ENCODE data around the gene MYL5. TPM values are rescaled to one million over a fixed set of nuclear protein-coding genes. Genes with fewer than 3 reads are reported as not detected.
A peak's percentile ranks its signal among the peaks of the same experiment; 100 is the strongest.
"Not testable (repeated sequence)": the region's sequence is repeated elsewhere in the genome, so short reads cannot be mapped to it uniquely, and the experiment has no call there.

The MYL5 gene
- total RNA-seq, 1 experiment from 2014 or later, result 17.1 TPM

- H3K4me3 Mint-ChIP-seq (ENCODE audit: unreplicated experiment), result peak overlapping the region; percentile 81
- Histone ChIP-seq H3K9me3 (no peaks in the 10 kb centered on the region), H3K36me3 (ENCODE audit: control insufficient read depth, insufficient read depth, low read length) (peaks cover 1% of the 10 kb centered on the region; the same call in 1 of the 2 replicates), H3K4me1 (no peaks in the 10 kb centered on the region), H3K27me3 (replicated peaks; ENCODE audit: control insufficient read depth, insufficient read depth, low read length) (no peaks in the 10 kb centered on the region), H3K4me3 (ENCODE audit: low read depth, low read length) (no peak overlapping the region)
- no peaks in the 10 kb centered on the region for H3K27me3 Mint-ChIP-seq (ENCODE audit: insufficient read depth, unreplicated experiment)
- ChIA-PET CTCF (no interaction called here), POLR2A (no interaction called here)
- H3K4me1 Mint-ChIP-seq (ENCODE audit: low read depth, unreplicated experiment), result no peaks in the 10 kb centered on the region
- BruUV-seq (replicated peaks), result no TSS peak
- intact Hi-C loops (cut with micrococcal nuclease; ENCODE audit: unreplicated experiment), result no loop called here
- TF ChIP-seq CTCF (IDR thresholded peaks at IDR 0.05; ENCODE audit: insufficient read depth in 1 of 2, low read depth in 1 of 2, low read length in 1 of 2, severe bottlenecking in 1 of 2, unreplicated experiment in 1 of 2), result no peak
- no peak for DNase-seq
- H3K9me3 Mint-ChIP-seq (ENCODE audit: unreplicated experiment), result no peaks in the 10 kb centered on the region
- H3K27ac Mint-ChIP-seq (ENCODE audit: unreplicated experiment), result no peak overlapping the region
- peaks cover 18% of the 10 kb centered on the region for H3K36me3 Mint-ChIP-seq (ENCODE audit: insufficient read depth, unreplicated experiment)
Observed at GRCh38 chr4:704198-704891, 30.0 kb downstream of the MYL5 start.

- BruUV-seq (replicated peaks), result no TSS peak
- no peak for DNase-seq
- intact Hi-C loops (cut with micrococcal nuclease; ENCODE audit: unreplicated experiment), result no loop called here
- POLR2A ChIA-PET, result interaction anchor here (0.5 kb wide), 1 partner anchor 79 kb away, joined by 10 read pairs; no protein-coding TSS in a partner anchor
- no peaks in the 10 kb centered on the region for H3K27me3 ChIP-seq (replicated peaks; ENCODE audit: control insufficient read depth, insufficient read depth, low read length)
- Mint-ChIP-seq H3K27me3 (ENCODE audit: insufficient read depth, unreplicated experiment) (no peaks in the 10 kb centered on the region), H3K36me3 (ENCODE audit: insufficient read depth, unreplicated experiment) (peaks cover 22% of the 10 kb centered on the region), H3K27ac (ENCODE audit: unreplicated experiment) (peak overlapping the region; percentile 66), H3K9me3 (ENCODE audit: unreplicated experiment) (no peaks in the 10 kb centered on the region), H3K4me3 (ENCODE audit: unreplicated experiment) (peak overlapping the region; percentile 81), H3K4me1 (ENCODE audit: low read depth, unreplicated experiment) (no peaks in the 10 kb centered on the region)
- H3K4me1 ChIP-seq, result no peaks in the 10 kb centered on the region
- no peaks in the 10 kb centered on the region for H3K9me3 ChIP-seq
- CTCF ChIA-PET, result no interaction called here
- H3K4me3 ChIP-seq (ENCODE audit: low read depth, low read length), result peak overlapping the region; percentile 45
- H3K36me3 ChIP-seq (ENCODE audit: control insufficient read depth, insufficient read depth, low read length), result peaks cover 1% of the 10 kb centered on the region; the same call in 1 of the 2 replicates
- no peak for TF ChIP-seq CTCF (IDR thresholded peaks at IDR 0.05; ENCODE audit: insufficient read depth in 1 of 2, low read depth in 1 of 2, low read length in 1 of 2, severe bottlenecking in 1 of 2, unreplicated experiment in 1 of 2)
Observed at GRCh38 chr4:704971-705277, 30.6 kb downstream of the MYL5 start.

GRCh38 chr4:705278-706082 is 31.1 kb downstream of the MYL5 start, which contains the start of gene PCGF3:
TSS of gene PCGF3 (plus strand) at chr4:705832. CDS start at chr4:733681, 27,849 bp downstream.
- Histone ChIP-seq H3K4me1 (no peaks in the 10 kb centered on the region), H3K36me3 (ENCODE audit: control insufficient read depth, insufficient read depth, low read length) (peaks cover 1% of the 10 kb centered on the region; the same call in 1 of the 2 replicates), H3K4me3 (ENCODE audit: low read depth, low read length) (peak within 1 kb of the TSS; percentile 87), H3K27me3 (replicated peaks; ENCODE audit: control insufficient read depth, insufficient read depth, low read length) (no peaks in the 10 kb centered on the region), H3K9me3 (no peaks in the 10 kb centered on the region)
- H3K27me3 Mint-ChIP-seq (ENCODE audit: insufficient read depth, unreplicated experiment), result no peaks in the 10 kb centered on the region
- H3K27ac Mint-ChIP-seq (ENCODE audit: unreplicated experiment), result peak within 1 kb of the TSS; percentile 66
- CTCF ChIA-PET, result no interaction called here
- DNase-seq, result peak; percentile 97
- TF ChIP-seq CTCF (IDR thresholded peaks at IDR 0.05; ENCODE audit: insufficient read depth in 1 of 2, low read depth in 1 of 2, low read length in 1 of 2, severe bottlenecking in 1 of 2, unreplicated experiment in 1 of 2), result no peak
- H3K36me3 Mint-ChIP-seq (ENCODE audit: insufficient read depth, unreplicated experiment), result peaks cover 28% of the 10 kb centered on the region
- no TSS peak for BruUV-seq (replicated peaks)
- POLR2A ChIA-PET, result interaction anchor here (0.5 kb wide), 1 partner anchor 78 kb away, joined by 10 read pairs; no protein-coding TSS in a partner anchor
- no peaks in the 10 kb centered on the region for H3K9me3 Mint-ChIP-seq (ENCODE audit: unreplicated experiment)
- intact Hi-C loops (cut with micrococcal nuclease; ENCODE audit: unreplicated experiment), result no loop called here
- no peaks in the 10 kb centered on the region for H3K4me1 Mint-ChIP-seq (ENCODE audit: low read depth, unreplicated experiment)
- H3K4me3 Mint-ChIP-seq (ENCODE audit: unreplicated experiment), result peak within 1 kb of the TSS; percentile 81

GRCh38 chr4:706083-706633 is 31.8 kb downstream of the MYL5 start:
- H3K27me3 Mint-ChIP-seq (ENCODE audit: insufficient read depth, unreplicated experiment); intact Hi-C loops (cut with micrococcal nuclease; ENCODE audit: unreplicated experiment); H3K27ac Mint-ChIP-seq (ENCODE audit: unreplicated experiment); BruUV-seq (replicated peaks); H3K9me3 ChIP-seq; CTCF ChIA-PET; H3K27me3 ChIP-seq (replicated peaks; ENCODE audit: control insufficient read depth, insufficient read depth, low read length); H3K4me1 Mint-ChIP-seq (ENCODE audit: low read depth, unreplicated experiment); H3K9me3 Mint-ChIP-seq (ENCODE audit: unreplicated experiment); H3K4me1 ChIP-seq; POLR2A ChIA-PET; H3K36me3 ChIP-seq (ENCODE audit: control insufficient read depth, insufficient read depth, low read length): not testable (repeated sequence)
- H3K4me3 Mint-ChIP-seq (ENCODE audit: unreplicated experiment), result peak overlapping the region; percentile 81
- peaks cover 34% of the 10 kb centered on the region for H3K36me3 Mint-ChIP-seq (ENCODE audit: insufficient read depth, unreplicated experiment)
- H3K4me3 ChIP-seq (ENCODE audit: low read depth, low read length), result peak overlapping the region; percentile 87
- DNase-seq, result peak in 1 of 2 experiments; percentile 30

Measured in Caco-2 (cell line).